Astrocyte of the spinal cord (primary cell): ENCODE results near the gene CLEC2D.

Source experiments
- DNase-seq: peaks from one replicate; pipeline ENCODE4 v3.0.0; 2011; ENCODE audit warnings: low read depth, low spot score
- H3K4me3 ChIP-seq: 2 replicates; pipeline ENCODE4 v1.5.1; 2011; ENCODE audit warnings: low read depth, mild to moderate bottlenecking, low read length, moderate library complexity
- CTCF ChIP-seq: IDR thresholded peaks from 2 replicates; pipeline ENCODE4 v1.5.1; 2012; ENCODE audit warnings: low read depth, mild to moderate bottlenecking, low read length, inconsistent platforms
- in situ Hi-C: cut with HindIII; loops from 2 replicates; pipeline ENCODE4 v1.10.0; 2017; ENCODE audit warnings: low sequenced_read_pairs

Gene CLEC2D

GRCh38 chr12:9718968-9719367, 49.5 kb downstream of the CLEC2D start:
- no peak overlapping the region for H3K4me3 ChIP-seq
- DNase-seq: no peak
- no peak for TF ChIP-seq CTCF
- in situ Hi-C loops: no loop called here

- in situ Hi-C loops: no loop called here
- H3K4me3 ChIP-seq: no peak overlapping the region
- TF ChIP-seq CTCF: no peak
- DNase-seq: no peak
These were observed 50.3 kb downstream of the CLEC2D start for GRCh38 chr12:9719790-9720189.

- DNase-seq: no peak
- H3K4me3 ChIP-seq: no peak overlapping the region
- no peak for TF ChIP-seq CTCF
- in situ Hi-C loops: no loop called here
These were observed 52.0 kb downstream of the CLEC2D start for GRCh38 chr12:9721394-9722092.

- no peak for DNase-seq
- in situ Hi-C loops: no loop called here
- H3K4me3 ChIP-seq: no peak overlapping the region
- TF ChIP-seq CTCF: no peak
These were observed 54.5 kb downstream of the CLEC2D start for GRCh38 chr12:9724023-9724422.

GRCh38 chr12:9725213-9725870, 55.8 kb downstream of the CLEC2D start:
- no peak overlapping the region for H3K4me3 ChIP-seq
- in situ Hi-C loops: no loop called here

GRCh38 chr12:9727813-9728212, 58.3 kb downstream of the CLEC2D start:
- no peak for DNase-seq
- no peak for TF ChIP-seq CTCF
- in situ Hi-C loops: no loop called here
- no peak overlapping the region for H3K4me3 ChIP-seq

More at GRCh38 chr12:9725213-9725870, 55.8 kb downstream of the CLEC2D start:
- no peak for DNase-seq
- TF ChIP-seq CTCF: no peak
